GM18868 (cell line): ENCODE results near the gene ADAM19.

Experiments
- ATAC-seq: cut with Tn5 transposase; IDR thresholded peaks from one replicate; pipeline ENCODE4 v1.9.1; 2021; ENCODE audit warnings: mild to moderate bottlenecking, moderate library complexity; ENCODE audit not compliant: unreplicated experiment

ADAM19 gene

GRCh38 chr5:157563929-157564716 is 11.5 kb downstream of the ADAM19 start:
- ATAC-seq, result no peak

- ATAC-seq, result no peak
Observed at GRCh38 chr5:157563373-157563928, 12.1 kb downstream of the ADAM19 start.

- ATAC-seq, result no peak
Observed at GRCh38 chr5:157562111-157562581, 13.4 kb downstream of the ADAM19 start.

- no peak for ATAC-seq
Observed at GRCh38 chr5:157561110-157561509, 14.5 kb downstream of the ADAM19 start.

GRCh38 chr5:157559301-157559700 is 16.3 kb downstream of the ADAM19 start:
- no peak for ATAC-seq

GRCh38 chr5:157558681-157559080 is 16.9 kb downstream of the ADAM19 start:
- ATAC-seq, result no peak

GRCh38 chr5:157558041-157558595 is 17.5 kb downstream of the ADAM19 start:
- ATAC-seq, result no peak

- ATAC-seq, result no peak
Observed at GRCh38 chr5:157556615-157557418, 18.8 kb downstream of the ADAM19 start.

- ATAC-seq, result no peak
Observed at GRCh38 chr5:157555037-157555640, 20.4 kb downstream of the ADAM19 start.

- ATAC-seq, result no peak
Observed at GRCh38 chr5:157554179-157555036, 21.2 kb downstream of the ADAM19 start.

- ATAC-seq, result no peak
Observed at GRCh38 chr5:157552650-157553049, 22.9 kb downstream of the ADAM19 start.

- no peak for ATAC-seq
Observed at GRCh38 chr5:157550663-157551062, 24.9 kb downstream of the ADAM19 start.

GRCh38 chr5:157549954-157550549 is 25.5 kb downstream of the ADAM19 start:
- no peak for ATAC-seq

- ATAC-seq, result no peak
Observed at GRCh38 chr5:157549283-157549629, 26.3 kb downstream of the ADAM19 start.

- ATAC-seq, result no peak
Observed at GRCh38 chr5:157548513-157549282, 26.9 kb downstream of the ADAM19 start.

GRCh38 chr5:157547941-157548512 is 27.5 kb downstream of the ADAM19 start:
- no peak for ATAC-seq

GRCh38 chr5:157546456-157547100 is 29.0 kb downstream of the ADAM19 start:
- no peak for ATAC-seq
